Medulla oblongata (tissue), 1 donor: ENCODE measurements around the gene ALG12.
"Not testable (repeated sequence)": the region's sequence is repeated elsewhere in the genome, so short reads cannot be mapped to it uniquely, and the experiment has no call there.

Source experiments
- DNase-seq: peaks from one replicate; pipeline ENCODE4 v3.0.0-alpha.2; 2015; ENCODE audit errors: extremely low spot score

Gene ALG12

GRCh38 chr22:49867303-49868265 lies 50.7 kb downstream of the ALG12 start:
- DNase-seq: no peak

- DNase-seq: no peak
Measured at GRCh38 chr22:49866646-49867045, 51.6 kb downstream of the ALG12 start.

- DNase-seq: no peak
Measured at GRCh38 chr22:49866134-49866533, 52.1 kb downstream of the ALG12 start.

GRCh38 chr22:49865156-49865555 lies 53.1 kb downstream of the ALG12 start:
- no peak for DNase-seq

- no peak for DNase-seq
Measured at GRCh38 chr22:49863931-49864330, 54.3 kb downstream of the ALG12 start.

- DNase-seq: no peak
Measured at GRCh38 chr22:49862496-49862776, 55.8 kb downstream of the ALG12 start.

GRCh38 chr22:49861642-49862495 lies 56.4 kb downstream of the ALG12 start:
- DNase-seq: no peak

- no peak for DNase-seq
Measured at GRCh38 chr22:49858827-49859226, 59.4 kb downstream of the ALG12 start.

- no peak for DNase-seq
Measured at GRCh38 chr22:49856766-49857618, 61.2 kb downstream of the ALG12 start.

GRCh38 chr22:49856343-49856742 lies 61.9 kb downstream of the ALG12 start:
- DNase-seq: no peak

GRCh38 chr22:49855251-49855911 lies 62.9 kb downstream of the ALG12 start:
- DNase-seq: peak; percentile 6

GRCh38 chr22:49853981-49854831 lies 64.0 kb downstream of the ALG12 start:
- DNase-seq: peak; percentile 26

- peak; percentile 98 for DNase-seq
Measured at GRCh38 chr22:49852898-49853894, 65.0 kb downstream of the ALG12 start, which contains the start of gene ZBED4. TSS of gene ZBED4 (plus strand) at chr22:49853844. CDS start at chr22:49883663, 29,819 bp downstream.

- not testable (repeated sequence) for DNase-seq
Measured at GRCh38 chr22:49852568-49852897, 65.7 kb downstream of the ALG12 start.

- DNase-seq: no peak
Measured at GRCh38 chr22:49850959-49851802, 67.1 kb downstream of the ALG12 start.
